ENCODE data around the gene HAUS5. TPM values are rescaled to one million over a fixed set of nuclear protein-coding genes. Genes with fewer than 3 reads are reported as not detected.

Gene HAUS5
- total and polyA plus RNA-seq, 10 of the 15 experiments (the other 5 are each of a cell fraction or from before 2014, with no cell fraction given), result 3.1 to 32.6 (median 17.6) TPM

- TF ChIP-seq CUX1 (IDR thresholded peaks at IDR 0.05; ENCODE audit: insufficient replicate concordance, low read depth, low read length) (no peak), PBX3 (IDR thresholded peaks at IDR 0.05; ENCODE audit: insufficient replicate concordance, low read depth, low read length) (no peak), HDGF (IDR thresholded peaks at IDR 0.05) (peak; percentile 98), ZNF207 (IDR thresholded peaks at IDR 0.05; ENCODE audit: borderline replicate concordance) (no peak), MTA3 (IDR thresholded peaks at IDR 0.05; ENCODE audit: borderline replicate concordance, low read length) (no peak), BCL11A (IDR thresholded peaks at IDR 0.05; ENCODE audit: low read depth, low read length) (no peak), FOXK2 (IDR thresholded peaks at IDR 0.05) (no peak), NFYB (IDR thresholded peaks at IDR 0.05; ENCODE audit: insufficient read depth, low read depth, low read length) (no peak), KAT2A (conservative IDR thresholded peaks at IDR 0.05; ENCODE audit: control insufficient read depth, low read depth, low read length) (no peak), ASH2L (IDR thresholded peaks at IDR 0.05; ENCODE audit: borderline replicate concordance, low read depth) (no peak), SMC3 (IDR thresholded peaks at IDR 0.05; ENCODE audit: borderline replicate concordance, low read length) (no peak), SP1 (IDR thresholded peaks at IDR 0.05; ENCODE audit: low read depth, low read length) (peak; percentile 17), CHD1 (IDR thresholded peaks at IDR 0.05; ENCODE audit: low read depth, low read length) (no peak), RAD51 (IDR thresholded peaks at IDR 0.05) (no peak), TCF7 (IDR thresholded peaks at IDR 0.05; ENCODE audit: borderline replicate concordance) (no peak), BCL3 (IDR thresholded peaks at IDR 0.05; ENCODE audit: borderline replicate concordance, insufficient read depth, low read depth, low read length, poor library complexity, severe bottlenecking) (no peak), MYB (IDR thresholded peaks at IDR 0.05; ENCODE audit: borderline replicate concordance, low read depth, low read length) (no peak), SUPT20H (IDR thresholded peaks at IDR 0.05; ENCODE audit: borderline replicate concordance, control insufficient read depth, low read depth, low read length) (no peak), HCFC1 (IDR thresholded peaks at IDR 0.05; ENCODE audit: low read length) (no peak), STAT3 (IDR thresholded peaks at IDR 0.05; ENCODE audit: low read depth, low read length) (no peak), SIN3A (IDR thresholded peaks at IDR 0.05; ENCODE audit: low read depth, low read length) (peak; percentile 59; the same call in 1 of the 2 replicates), IRF4 (IDR thresholded peaks at IDR 0.05; ENCODE audit: low read depth, low read length) (no peak)
These were observed 31.9 kb downstream of the HAUS5 start (continued) for GRCh38 chr19:35644206-35644986.
